Activated CD4-positive, CD25-positive, alpha-beta regulatory T cell treated with anti-CD3 and anti-CD28 coated beads, Interleukin-2, amount 50 U/mL, for 72 hours (primary cell): ENCODE measurements around the gene RPS16.
"Not testable (repeated sequence)": the region's sequence is repeated elsewhere in the genome, so short reads cannot be mapped to it uniquely, and the experiment has no call there.

Experiments used
- DNase-seq: peaks from one replicate; pipeline ENCODE4 v3.0.0; 2021

Gene RPS16

DNA sequence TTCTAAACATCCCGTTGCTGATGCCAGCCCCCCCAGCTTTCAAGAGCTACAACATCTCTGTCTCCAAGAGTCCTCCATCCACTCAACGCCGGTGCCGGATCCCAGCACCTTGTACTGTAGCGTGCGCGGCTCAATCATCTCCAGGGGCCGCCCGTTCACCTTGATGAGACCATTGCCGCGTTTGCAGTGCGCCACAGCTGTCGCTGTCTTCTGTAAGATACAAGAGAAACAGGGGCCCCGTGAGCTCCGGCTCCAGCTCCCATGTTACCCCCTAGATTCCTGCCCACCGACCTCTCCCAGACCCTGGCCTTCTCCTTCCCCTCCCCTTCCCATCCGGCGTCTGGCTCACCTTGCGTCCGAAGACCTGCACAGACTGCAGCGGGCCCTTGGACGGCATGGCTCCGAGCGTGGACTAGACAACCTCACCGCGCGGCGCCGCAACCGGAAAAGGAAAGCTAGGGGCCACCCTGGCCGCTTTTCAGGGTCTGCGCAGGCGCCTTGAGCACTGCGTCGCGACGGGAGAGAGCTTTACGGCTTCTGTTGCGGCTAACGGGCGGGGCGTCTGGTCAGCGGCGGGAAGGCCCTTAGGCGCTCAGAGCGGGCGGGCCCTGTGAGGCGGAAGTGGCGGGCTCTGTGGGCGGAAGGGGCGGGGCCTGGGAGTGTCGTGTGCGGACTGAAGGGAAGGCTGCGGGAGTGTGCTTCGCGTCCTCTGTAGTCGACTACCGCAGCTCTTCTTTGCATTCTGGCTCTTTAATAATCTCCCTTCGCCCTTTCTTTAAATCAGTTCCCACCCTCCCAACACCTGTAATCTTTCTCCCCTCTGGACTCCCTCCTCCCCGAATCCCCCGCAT lies at the start of gene RPS16:
TSS of gene RPS16 (minus strand) at position 451 of the 851 bp plus-strand sequence. CDS start at position 397, 54 bp downstream.
- peak; percentile 100 for DNase-seq

DNA sequence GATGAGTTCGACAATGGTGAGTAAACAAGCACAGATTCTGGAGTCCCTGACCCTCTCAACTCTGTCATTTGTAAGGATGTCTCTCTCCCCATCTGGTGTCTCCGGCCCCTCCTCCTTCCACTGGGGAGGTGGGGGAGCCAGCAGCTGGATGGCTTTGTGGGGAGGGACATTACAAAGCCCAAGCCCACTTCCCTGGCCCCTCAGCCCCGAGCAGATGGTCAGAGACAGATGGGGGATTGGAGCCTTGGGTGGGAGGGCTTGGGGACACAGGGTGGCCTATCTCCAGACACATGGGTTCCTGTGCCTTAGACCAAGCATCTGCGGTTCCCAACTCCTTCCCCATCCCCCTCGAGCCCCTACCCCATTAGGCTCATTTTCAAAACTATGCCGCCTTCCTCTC lies 47.4 kb upstream of the RPS16 start:
- DNase-seq, result no peak

DNA sequence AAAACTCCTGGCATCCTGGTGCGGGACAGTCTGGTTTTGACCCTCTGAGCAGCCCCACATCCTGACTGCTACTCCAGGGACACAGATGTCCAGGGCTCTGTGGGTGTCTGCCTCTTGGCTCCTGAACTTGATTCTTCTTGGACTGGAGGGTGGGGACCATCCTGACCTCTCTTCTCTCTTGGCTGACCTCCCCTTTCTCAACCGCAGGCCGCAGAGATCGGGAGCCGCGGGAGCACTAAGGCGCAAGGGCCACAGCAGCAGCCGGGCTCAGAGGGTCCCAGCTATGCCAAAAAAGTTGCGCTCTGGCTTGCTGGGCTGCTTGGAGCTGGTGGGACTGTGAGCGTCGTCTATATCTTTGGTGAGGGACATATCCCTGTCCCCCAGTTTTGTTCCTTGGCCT lies 45.9 kb upstream of the RPS16 start:
- no peak for DNase-seq

DNA sequence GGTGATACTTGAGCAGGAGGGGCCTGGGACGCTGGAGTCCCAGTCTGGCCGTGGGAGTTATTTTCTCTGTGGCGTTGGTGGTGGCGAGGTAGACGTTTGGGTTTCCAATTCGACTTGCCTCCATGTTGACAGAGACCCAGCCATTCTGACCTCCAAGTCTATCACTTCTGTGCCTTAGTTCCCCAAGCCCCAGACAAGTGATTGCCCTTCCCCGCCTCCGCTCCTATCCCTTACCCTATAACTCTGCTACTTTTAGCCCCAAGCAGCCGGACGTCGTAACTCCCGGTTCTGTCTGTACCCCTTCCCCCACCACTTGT lies 45.4 kb upstream of the RPS16 start:
- DNase-seq, result no peak

DNA sequence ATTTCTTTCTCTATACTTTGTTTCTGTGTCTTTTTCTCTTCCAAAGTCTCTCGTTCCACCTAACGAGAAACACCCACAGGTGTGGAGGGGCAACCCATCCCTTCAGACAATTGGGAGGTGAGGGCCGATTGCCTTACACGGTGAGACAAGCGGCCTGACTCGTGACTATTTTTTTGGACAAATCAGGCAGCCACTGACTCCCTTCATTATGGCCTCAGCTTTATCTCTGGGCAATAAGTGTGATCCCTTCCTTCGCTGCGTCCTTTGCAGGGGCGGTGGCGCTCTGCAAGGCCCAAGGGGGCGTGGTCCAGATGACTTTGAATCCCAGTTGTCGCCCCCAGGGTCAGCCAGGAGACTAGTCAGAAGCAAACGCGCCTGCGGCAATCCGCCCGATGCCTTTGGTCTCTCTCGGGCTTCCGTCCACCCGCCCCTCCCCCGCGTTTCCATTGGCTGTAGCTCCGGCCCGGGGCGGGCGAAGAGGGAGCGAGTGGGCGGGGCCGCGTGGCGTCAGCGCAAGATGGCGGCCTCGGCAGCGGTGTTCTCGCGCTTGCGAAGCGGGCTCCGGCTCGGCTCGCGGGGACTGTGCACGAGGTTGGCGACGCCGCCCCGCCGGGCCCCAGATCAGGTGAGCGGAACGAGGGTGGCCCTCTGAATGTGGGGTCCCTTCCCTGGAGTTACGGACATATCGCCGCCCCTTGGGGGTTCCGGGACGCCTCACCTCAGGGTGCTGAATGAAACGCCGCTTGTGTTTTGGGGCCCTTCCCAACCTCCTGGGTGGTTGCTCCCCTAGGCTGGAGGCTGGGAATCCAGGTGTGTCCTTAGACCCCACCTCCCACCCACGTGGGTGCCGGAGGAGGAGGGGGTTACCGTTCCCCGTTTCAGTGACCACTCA lies 44.8 kb upstream of the RPS16 start, which contains the start of gene TIMM50:
TSS of gene TIMM50 (plus strand) at position 502 of the 892 bp plus-strand sequence. CDS start at position 518, 16 bp downstream.
- peak; percentile 98 for DNase-seq

DNA sequence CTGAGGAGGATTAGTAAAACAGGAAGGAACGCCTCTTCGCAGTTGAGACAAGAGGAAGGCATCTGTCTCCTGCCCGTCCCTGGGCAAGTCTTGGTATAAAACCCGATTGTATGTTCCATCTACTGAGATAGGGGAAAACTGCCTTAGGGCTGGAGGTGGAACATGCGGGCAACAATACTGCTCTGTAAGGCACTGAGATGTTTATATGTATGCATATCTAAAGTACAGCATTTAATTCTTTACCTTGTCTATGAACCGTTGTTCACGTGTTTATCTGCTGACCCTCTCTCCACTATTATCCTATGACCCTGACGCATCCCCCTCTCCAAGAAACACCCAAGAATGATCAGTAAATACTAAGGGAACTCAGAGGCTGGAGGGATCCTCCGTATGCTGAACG lies 44.2 kb upstream of the RPS16 start:
- DNase-seq, result no peak

DNA sequence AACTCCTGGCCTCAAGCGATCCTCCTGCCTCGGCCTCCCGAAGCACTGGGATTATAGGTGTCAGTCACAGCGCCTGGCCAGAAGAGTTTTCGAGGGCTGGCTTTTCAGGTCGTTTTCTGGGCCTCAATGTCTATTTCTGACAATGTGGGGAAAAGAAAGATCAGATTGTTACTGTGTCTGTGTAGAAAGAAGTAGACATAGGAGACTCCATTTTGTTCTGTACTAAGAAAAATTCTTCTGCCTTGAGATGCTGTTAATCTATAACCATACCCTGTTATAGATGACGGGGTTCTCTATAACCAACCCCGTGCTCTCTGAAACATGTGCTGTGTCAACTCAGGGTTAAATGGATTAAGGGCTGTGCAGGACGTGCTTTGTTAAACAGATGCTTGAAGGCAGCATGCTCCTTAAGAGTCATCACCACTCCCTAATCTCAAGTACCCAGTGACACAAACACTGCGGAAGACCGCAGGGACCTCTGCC lies 43.6 kb upstream of the RPS16 start:
- DNase-seq, result not testable (repeated sequence)

DNA sequence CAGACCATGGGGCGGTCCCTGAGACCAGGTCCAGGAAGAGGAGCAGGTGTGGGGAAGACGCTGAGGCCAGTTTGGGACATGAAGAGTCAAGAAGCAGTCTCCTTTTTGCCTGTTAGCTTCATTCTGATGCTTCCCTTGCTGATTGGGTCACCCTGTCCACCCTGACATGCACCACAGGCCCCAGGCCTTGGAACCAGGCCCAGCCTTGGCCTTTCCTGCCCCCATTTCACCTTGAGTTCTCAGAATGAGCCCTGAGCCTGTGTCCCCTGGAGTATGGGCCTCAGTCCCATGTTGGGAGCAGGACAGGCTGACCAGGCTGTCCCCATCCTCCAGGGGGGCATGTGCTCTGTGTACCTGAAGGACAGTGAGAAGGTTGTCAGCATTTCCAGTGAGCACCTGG lies 40.0 kb upstream of the RPS16 start:
- no peak for DNase-seq

DNA sequence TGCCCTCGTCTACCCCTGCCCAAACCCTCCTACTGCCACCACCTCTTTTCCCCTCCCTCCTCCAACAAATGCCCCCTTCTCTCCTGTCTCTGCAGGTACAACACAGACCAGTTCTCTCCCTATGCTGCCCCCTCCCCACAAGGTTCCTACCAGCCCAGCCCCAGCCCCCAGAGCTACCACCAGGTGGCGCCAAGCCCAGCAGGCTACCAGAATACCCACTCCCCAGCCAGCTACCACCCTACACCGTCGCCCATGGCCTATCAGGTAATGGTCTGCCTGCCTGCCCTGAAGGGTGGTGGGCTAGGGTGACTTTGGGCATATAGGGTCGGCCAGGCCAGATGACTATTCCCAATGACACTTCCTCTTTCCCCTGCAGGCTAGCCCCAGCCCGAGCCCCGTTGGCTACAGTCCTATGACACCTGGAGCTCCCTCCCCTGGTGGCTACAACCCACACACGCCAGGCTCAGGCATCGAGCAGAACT lies 38.4 kb upstream of the RPS16 start:
- DNase-seq, result peak; percentile 79

DNA sequence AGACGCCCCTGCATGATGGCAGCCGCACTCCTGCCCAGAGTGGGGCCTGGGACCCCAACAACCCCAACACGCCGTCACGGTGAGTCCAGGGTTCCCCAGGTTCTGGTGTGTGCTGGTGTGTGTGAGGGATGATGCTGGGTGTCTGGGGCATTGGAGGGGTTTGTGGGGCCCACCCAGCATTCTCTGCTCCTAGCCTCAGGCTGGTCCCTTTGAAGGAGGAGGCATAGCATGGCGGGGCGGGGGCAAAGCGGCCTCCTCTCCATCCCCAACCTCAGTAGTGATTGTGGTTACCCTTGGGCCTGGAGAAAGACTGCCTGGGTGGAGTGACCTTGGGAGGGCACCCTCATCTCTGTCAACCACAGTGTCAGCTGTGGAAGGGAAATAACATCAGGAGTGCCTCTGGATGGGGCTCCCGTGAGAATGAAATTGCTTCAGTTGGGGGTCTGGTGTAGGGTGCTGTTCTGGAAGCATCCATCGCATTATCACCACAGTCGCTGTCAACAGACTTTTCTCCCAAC lies 37.8 kb upstream of the RPS16 start:
- DNase-seq, result no peak

DNA sequence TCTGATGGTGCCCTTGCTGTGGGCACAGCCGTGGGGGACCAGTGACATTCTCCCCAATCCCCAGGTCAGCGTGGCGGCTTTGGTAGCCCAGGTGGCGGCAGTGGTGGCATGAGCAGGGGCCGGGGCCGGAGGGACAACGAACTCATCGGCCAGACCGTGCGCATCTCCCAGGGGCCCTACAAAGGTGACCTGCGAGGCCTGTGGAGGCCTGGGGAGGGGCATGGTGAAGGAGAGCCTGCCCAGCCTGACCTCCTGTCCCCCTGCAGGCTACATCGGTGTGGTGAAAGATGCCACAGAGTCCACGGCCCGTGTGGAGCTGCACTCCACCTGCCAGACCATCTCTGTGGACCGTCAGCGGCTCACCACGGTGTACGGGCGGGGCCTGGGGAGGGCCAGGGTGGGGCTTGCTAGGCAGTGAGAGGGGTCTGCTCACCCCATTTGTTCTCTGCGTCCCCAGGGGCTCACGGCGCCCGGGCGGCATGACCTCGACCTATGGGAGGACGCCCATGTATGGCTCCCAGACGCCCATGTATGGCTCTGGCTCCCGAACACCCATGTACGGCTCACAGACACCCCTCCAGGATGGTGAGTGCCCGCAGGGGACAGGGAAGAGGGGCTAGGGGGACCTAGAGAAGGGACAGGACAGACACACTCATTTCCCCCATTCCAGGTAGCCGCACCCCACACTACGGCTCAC lies 37.1 kb upstream of the RPS16 start:
- DNase-seq, result no peak

DNA sequence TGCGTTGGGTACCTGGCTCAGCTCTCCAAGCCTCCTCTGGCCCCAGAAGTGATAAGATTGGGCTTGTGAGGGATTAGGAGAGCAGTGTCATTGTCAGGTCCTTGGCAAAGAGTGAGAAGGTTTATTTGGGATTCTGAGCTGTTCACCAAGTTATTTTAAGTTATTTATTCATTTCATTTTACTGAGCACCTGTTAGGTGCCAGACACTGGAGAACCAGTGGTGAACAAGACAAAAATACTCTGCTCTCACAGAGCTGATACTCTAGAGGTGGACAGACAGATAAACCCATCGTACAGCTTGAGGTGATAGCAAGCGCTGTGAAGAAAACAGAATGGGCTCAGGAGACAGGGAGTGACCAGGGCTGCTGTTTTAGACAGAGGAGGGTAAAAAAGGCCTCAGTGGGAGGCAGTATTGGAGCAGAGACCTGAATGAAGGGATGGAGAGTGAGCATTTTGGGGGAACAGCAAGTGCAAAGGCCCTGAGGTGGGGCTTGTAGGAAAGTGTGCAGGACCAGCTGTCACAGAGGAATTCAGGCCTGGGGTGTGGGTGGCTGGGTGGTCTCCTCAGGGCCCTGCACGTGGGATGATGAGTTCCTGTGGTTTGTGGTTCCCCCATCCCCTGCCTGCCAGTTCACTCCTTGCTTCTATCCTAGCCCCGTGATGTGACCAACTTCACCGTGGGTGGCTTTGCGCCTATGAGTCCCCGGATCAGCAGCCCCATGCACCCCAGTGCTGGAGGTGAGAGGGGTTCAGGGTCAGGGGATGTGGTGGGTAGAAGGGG lies 36.2 kb upstream of the RPS16 start:
- no peak for DNase-seq

DNA sequence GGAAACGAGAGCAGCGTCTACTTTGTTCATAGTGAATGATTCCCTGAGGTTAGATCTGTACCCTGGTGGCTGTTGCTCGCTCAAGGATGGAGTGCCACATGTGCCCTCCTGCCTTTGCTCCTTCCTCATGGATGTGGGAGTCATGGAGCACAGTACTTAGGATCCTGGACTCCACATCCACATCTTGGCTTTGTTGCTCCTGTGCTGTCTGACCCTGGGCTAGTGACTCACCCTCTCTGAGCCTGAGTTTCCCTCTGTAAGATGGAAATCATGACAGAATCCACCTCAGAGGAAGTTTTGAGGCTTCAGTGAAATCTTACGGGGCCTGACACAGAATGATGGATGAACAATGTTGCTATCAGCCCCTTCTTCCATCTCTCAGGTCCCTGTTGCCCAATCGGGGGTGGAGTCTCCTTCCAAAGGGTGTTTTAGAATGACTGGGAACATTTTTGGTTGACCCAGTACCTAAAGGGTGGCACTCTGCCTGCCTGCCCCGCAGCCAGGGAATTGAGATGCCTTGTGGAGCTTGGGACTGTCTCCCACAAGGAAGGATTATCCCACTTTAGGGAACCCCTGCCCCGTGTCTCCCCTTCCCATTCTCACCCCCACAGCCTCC lies 35.1 kb upstream of the RPS16 start:
- no peak for DNase-seq

DNA sequence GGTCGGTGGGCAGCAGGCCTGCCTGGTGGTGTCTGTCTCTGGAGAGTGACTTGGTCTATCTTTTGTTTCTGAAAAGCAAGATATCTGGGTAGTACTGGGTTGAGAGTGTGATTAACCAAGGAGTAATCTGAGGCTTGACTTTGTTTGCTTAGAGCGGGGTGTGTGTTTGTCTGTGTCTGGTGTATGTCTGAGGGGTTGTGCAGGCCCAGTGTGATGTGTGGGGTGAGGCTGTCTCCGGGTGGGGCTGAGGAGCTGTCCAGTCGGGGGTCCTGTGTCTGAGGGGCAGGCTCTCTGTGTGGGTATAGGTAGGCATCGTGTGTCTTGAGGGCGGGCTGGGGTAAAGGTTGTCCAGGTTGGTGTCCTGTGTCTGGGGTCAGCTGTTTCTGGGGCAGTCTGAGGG lies 33.8 kb upstream of the RPS16 start:
- no peak for DNase-seq

DNA sequence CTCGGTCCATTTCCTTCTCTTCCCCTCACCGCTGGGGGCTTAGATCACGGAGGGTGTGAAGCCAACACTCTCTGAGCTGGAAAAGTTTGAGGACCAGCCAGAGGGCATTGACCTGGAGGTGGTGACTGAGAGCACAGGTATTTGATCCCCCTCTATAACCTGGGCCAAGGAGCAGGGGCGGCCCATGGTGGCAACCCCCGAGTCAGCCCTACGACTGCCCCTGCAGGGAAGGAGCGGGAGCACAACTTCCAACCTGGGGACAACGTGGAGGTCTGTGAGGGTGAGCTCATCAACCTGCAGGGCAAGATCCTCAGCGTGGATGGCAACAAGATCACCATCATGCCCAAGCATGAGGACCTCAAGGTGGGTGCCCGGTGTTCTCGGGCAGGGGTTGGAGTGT lies 33.3 kb upstream of the RPS16 start:
- DNase-seq, result no peak

DNA sequence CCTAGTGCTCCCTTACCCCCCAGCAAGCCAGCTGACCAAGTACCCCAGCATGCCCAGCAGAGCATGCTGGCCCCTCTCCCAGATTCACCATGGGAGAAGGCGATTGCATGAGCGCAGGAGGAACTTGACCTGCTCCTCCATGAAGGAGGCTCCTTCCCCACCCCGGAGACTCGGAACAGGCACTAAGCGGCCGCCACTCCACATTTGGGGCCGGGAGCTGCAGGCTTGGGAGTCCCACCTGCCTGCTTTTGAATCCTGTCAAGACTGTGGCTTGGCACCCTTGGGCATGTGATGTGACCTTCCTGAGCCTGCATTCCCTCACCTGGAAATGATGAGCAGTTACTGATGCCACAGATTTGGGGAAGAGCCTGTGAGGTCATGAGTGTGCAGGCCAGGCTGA lies 32.2 kb upstream of the RPS16 start:
- DNase-seq, result no peak

DNA sequence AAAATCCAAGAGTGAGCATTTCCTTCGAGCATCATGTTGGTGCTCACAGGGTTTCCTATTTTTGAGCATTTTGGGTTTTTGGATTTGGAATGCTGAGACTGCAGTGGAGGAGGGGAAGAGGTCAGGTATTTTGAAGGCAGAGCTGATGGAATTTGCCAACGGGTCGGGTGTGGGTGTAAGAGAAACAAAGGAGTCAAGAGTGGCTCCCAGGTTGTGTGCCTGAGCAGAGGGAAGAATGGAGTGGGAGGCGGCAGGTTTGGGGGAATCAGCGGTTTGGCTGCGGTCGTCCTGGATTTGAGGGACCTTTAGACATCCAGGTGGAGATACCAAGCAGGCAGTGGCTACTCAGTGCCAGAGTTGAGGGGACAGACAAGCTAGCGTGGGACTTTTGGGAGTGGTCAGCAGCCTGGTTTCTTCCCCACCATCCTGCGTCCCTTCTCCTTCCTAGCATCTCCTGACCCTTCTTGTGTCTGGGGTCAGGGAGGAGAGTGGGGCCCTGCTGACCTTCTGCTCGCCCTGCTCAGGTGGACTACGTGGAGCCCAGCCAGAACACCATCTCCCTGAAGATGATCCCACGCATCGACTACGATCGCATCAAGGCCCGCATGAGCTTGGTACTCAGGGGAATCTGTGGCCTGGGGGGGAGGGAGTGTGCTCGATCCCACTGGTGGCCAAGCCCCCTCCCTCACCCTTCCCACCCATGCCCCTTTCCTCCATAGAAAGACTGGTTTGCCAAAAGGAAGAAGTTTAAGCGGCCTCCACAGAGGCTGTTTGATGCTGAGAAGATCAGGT lies 30.4 kb upstream of the RPS16 start:
- no peak for DNase-seq

DNA sequence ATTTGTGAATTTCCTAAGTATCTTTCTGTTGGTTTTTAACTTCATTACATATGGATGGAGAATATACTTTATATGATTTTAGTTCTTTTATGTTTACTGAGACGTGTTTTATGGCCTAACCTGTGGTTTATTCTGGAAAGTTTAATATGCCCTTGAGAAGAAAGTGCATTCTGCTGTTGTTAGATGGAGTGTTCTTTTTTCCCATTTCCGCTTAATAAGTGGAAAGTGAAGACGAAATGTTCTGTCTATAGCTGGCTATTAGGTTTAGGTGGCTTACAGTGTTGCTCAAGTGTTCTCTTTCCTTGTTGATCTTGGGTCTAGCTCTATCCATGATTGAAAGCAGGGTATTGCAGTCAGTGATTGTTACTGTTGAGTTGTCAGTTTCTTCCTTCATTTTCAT lies 27.7 kb upstream of the RPS16 start:
- DNase-seq, result no peak

DNA sequence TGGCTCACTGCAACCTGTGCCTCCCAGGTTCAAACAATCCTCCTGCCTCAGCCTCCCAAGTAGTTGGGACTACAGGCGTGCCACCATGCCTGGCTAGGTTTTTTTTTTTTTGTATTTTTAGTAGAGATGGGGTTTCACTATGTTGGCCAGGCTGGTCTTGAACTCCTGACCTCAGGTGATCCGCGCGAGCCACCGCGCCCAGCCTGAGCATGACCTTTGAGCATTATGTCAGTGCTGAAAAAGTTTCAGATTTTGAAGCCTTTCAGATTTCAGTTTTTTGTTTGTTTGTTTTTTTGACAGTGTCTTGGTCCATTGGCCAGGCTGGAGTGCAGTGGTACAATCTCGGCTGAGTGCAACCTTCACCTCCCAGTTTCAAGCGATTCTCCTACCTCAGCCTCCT lies 15.5 kb upstream of the RPS16 start:
- not testable (repeated sequence) for DNase-seq

DNA sequence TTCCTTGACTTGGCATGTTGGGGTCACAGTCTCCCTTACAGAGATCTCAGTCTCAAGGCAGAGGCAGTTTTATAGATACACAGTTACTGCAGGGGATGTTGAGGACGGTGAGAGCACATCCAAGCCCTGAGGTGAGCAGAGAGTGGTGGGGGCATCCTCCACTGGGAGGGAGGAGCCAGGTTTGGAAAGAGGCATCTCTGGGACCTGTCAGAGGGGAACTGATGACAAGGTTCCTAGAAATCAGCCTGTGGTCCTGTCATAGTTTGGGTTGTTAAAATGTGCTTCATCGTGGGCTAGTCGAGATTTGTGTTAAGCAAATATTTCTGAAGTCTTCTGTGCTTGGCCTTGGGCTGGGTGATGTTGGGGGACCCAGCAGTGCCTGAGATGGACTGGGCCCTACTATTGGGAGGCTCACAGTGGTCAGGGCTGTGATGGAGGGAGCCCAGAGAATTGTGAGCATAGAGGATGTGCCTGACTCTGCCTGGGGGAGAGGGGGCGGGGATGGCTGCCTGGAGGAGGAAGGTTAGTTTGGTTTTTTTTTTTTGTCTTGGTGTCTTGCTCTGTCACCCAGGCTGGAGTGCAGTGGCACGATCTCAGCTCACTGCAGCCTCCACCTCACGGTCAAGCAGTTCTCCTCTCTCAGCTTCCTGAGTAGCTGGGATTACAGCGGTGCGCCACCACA lies 13.5 kb upstream of the RPS16 start:
- DNase-seq, result no peak
